Stimulated activated CD8-positive, alpha-beta memory T cell treated with anti-CD3 and anti-CD28 coated beads, Interleukin-15, amount 100 ng/mL, for 4 hours (primary cell): ENCODE measurements around the gene SLC24A4.

ENCODE experiments used
- DNase-seq, 2 donors: peaks; one replicate each; pipeline ENCODE4 v3.0.0-alpha.2; 2020; ENCODE audit warnings: low read depth in 2 of 2

Gene SLC24A4

GRCh38 chr14:92500491-92500941 lies 177.6 kb downstream of the SLC24A4 start:
- no peak for DNase-seq

- no peak for DNase-seq
Measured at GRCh38 chr14:92501891-92502351, 179.0 kb downstream of the SLC24A4 start.

- no peak for DNase-seq
Measured at GRCh38 chr14:92502541-92503286, 179.7 kb downstream of the SLC24A4 start.

GRCh38 chr14:92503756-92504491 lies 181.0 kb downstream of the SLC24A4 start:
- DNase-seq = no peak

- no peak for DNase-seq
Measured at GRCh38 chr14:92505826-92506225, 182.9 kb downstream of the SLC24A4 start.

GRCh38 chr14:92506231-92506630 lies 183.3 kb downstream of the SLC24A4 start:
- no peak for DNase-seq

- DNase-seq = no peak
Measured at GRCh38 chr14:92507174-92507768, 184.3 kb downstream of the SLC24A4 start.

GRCh38 chr14:92510972-92511371 lies 188.0 kb downstream of the SLC24A4 start:
- DNase-seq = no peak

GRCh38 chr14:92511453-92512238 lies 188.7 kb downstream of the SLC24A4 start:
- no peak for DNase-seq

- DNase-seq = no peak
Measured at GRCh38 chr14:92512807-92513203, 189.8 kb downstream of the SLC24A4 start.

GRCh38 chr14:92513204-92513965 lies 190.4 kb downstream of the SLC24A4 start, which contains the start of gene RIN3:
TSS of gene RIN3 (plus strand) at chr14:92513781. CDS start at chr14:92513933, 152 bp downstream.
- DNase-seq = peak in 1 of 2 donors; percentile 53

- DNase-seq = no peak
Measured at GRCh38 chr14:92513966-92514843, 191.2 kb downstream of the SLC24A4 start.

- no peak for DNase-seq
Measured at GRCh38 chr14:92514844-92515514, 192.0 kb downstream of the SLC24A4 start.

- DNase-seq = no peak
Measured at GRCh38 chr14:92515546-92516343, 192.8 kb downstream of the SLC24A4 start.

GRCh38 chr14:92516344-92516965 lies 193.5 kb downstream of the SLC24A4 start:
- no peak for DNase-seq

- peak; percentile 56 to 76 for DNase-seq
Measured at GRCh38 chr14:92516966-92517506, 194.1 kb downstream of the SLC24A4 start.

- DNase-seq = no peak
Measured at GRCh38 chr14:92517761-92518160, 194.8 kb downstream of the SLC24A4 start.
